CD4-positive, alpha-beta T cell treated with Interleukin-2 at 100 ng/mL for 4 hours (primary cell): ENCODE measurements around the gene USP38.
"Not testable (repeated sequence)": the region's sequence is repeated elsewhere in the genome, so short reads cannot be mapped to it uniquely, and the experiment has no call there.

Source experiments
- DNase-seq: peaks from one replicate; pipeline ENCODE4 v3.0.0-alpha.2; 2020; ENCODE audit warnings: low spot score

USP38 gene

DNA sequence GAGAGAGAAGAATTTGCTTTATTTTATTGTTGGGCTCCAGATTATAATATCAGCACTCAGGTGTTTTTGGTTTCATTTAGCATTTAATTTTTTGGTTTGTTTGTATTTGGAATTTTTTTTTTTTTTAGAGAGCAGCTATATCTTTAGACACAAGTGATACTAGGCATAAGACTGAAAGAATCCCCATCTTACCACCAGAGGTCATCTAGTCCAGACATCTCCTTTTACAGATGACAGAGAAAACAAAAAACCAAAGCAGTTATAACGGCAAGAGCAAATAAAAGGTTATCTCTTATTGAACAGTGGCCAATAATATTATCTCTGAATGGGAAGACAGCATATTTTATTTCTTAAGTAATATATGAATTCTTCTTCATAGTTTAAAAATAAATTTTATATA lies 22.8 kb downstream of the USP38 start:
- DNase-seq, result no peak

DNA sequence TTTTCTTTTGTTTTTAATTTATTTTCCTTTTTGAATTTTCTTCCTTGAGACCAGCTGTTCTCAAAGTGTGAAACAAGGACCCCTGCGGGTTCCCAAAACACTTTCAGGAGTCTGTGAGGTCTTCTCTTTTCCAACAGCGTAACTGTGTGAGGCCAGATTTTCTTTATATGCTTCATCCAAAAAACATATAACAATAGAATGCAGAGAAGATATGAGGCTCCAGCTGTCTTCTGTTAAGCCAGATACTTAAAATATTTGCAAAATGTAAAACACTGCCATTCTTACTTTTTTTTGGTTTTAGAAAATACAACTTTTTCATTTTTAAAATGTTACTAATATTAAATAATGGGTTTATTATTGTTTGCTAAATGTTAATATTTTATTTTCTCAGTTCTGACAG lies 27.8 kb downstream of the USP38 start:
- DNase-seq, result no peak

DNA sequence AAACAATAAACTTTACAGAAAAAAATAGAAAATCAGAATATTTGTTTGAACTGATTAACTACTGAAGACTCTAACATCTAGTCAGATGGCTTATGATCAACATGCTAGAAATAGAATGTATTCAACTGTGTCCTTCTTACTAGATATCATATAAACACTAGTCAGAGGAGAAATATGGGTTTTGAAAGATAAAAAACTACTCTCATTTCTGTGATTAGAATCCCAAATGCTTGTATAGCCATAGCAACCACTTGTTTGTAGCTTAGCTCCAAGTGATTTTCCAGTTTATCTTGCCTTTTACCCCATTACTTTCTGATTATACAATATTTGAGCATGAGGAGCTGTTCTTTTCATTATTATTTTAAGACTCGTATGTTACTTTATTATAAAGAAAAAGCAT lies 31.2 kb downstream of the USP38 start:
- DNase-seq, result no peak

DNA sequence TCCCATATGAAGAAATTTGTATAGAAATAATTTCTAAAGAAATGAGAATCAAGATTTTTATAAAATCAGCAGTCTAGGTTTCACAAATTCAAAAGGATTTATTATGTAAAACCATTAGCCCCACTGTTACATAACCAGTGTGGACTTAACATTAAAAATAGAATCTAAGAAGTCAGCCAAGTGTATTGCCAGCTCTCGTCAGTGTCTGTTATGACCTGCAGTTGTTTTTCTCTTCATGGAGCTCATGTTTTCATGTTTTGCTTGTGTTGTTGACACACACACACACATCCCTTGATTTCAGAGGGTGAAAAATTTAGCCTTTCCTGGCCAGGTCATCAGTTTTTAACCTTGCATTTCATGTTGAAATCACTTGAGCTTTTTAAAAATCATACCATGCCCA lies 39.5 kb downstream of the USP38 start:
- no peak for DNase-seq

GRCh38 chr4:143225167-143225566 lies 40.5 kb downstream of the USP38 start:
- no peak for DNase-seq

GRCh38 chr4:143230683-143231082 lies 46.0 kb downstream of the USP38 start:
- no peak for DNase-seq

DNA sequence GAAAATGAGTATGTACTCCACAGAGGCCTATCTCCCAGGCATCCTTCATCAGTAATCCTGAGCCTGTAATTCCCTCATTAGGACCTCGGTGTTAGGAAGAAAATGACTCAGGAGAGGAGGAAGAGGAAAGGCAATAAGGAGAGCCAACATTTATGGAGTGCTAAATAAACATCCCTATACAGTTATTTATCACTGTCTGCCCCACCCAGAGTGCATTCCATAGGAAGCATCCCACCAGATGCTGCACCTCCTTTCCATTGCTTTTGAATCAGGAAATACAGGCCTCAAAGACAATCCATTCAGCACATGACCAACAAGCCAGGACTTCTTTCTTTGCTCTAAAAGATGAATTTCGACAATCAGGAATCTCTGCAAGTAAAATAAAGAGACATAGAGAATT lies 47.6 kb downstream of the USP38 start:
- DNase-seq, result no peak

DNA sequence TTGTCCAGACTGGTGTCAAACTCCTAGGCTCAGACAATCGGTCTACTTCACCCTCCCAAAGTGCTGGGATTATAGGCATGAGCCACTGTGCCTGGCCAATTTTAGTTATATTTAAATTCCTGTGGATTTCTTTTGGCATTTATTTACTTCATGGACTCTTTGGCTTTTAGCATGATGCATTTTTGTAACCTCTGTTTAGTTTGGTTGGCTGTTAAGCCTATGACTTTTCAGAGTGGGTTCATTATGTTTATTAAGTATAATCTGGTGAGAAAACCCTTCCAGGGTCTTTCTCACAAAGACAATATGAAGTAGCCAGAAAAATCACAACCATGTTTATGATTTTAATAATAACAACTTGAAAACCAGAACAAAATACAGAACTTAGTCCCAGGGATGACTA lies 49.4 kb downstream of the USP38 start:
- DNase-seq, result no peak

DNA sequence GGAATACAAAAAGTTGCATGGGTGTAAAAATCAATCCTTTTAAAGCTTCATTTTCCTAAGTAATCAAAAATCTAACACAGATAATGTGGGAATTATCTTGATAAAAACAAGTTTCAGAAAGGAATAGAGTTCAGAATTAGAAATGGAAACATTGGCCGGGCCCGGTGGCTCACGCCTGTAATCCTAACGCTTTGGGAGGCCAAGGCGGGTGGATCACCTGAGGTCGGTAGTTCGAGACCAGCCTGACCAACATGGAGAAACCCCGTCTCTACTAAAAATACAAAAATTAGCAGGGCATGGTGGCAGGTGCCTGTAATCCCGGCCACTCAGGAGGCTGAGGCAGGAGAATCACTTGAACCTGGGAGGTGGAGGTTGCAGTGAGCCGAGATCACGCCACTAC lies 52.5 kb downstream of the USP38 start:
- DNase-seq, result not testable (repeated sequence)

- DNase-seq, result no peak
Measured at GRCh38 chr4:143240939-143241679, 56.4 kb downstream of the USP38 start.

- no peak for DNase-seq
Measured at GRCh38 chr4:143241892-143242291, 57.2 kb downstream of the USP38 start.

DNA sequence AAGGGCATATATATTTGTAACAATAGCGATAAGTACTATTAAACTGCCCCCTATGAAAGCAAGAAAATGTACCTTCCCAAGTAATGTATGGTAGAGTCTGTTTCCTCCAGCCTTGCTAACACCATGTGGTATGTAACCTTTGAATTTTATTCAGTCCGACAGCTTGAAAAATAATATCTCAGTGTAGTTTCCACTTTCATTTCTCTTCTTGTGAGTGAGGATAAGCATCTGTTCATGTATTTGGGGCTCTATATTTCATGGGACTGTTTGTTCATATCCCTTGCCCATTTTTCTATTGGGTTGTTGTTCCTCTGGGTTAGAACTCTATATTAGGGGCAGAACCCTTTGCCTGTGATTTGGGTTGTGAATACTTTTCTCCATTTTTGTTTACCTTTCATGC lies 58.3 kb downstream of the USP38 start:
- DNase-seq, result no peak

DNA sequence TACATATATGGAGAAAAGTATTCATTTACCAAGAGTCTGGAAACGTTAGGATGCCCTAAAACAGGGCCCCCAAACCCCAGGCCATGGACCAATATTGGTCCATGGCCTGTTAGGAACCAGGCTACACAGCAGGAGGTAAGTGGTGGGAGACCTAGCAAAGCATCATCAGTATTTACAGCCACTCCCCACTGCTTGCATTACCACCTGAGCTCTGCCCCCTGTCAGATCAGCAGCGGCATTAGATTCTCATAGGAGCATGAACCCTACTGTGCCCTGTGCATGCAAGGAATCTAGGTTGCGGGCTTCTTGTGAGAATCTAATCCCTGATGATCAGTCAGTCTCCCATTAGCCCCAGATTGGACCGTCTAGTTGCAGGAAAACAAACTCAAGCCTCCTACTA lies 62.3 kb downstream of the USP38 start:
- no peak for DNase-seq

DNA sequence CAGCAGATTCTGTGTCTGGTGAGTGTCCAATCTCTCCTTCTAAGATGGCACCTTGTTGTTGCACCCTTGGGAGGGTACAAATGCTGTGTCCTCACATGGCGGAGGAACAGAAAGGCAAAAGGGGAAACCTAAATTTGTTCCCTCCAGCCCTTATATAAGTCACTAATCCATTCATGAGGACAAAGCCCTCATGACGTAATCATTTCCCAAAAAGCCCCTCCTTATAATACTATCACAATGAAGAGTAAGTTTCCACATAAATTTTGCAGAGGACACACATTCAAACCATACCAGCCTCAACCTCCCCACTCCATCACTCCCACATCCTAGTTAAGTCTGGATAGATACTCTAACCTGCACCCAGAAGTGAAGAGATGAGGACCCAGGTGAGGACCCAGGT lies 63.1 kb downstream of the USP38 start:
- DNase-seq, result no peak

- no peak for DNase-seq
Measured at GRCh38 chr4:143248827-143249226, 64.1 kb downstream of the USP38 start.

DNA sequence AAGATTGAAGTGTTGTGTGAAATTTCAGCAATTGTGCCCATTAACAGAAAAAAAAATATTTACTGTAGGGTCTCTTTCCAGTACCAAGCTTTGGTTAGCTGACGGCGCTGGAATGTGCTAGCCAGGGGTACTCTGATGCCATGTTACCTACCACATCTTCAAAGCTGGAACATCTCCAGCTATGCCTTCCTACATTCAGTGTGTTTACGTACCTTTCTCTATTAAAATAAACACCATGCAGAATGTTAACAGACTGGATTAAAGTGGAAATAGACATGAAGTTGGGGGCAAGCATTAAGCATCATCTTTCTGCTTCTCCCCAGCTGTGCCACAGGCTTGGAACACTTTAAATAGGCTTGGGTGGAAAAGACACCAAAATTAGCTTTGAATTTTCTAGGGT lies 65.9 kb downstream of the USP38 start:
- no peak for DNase-seq

- DNase-seq, result no peak
Measured at GRCh38 chr4:143251348-143251747, 66.6 kb downstream of the USP38 start.

DNA sequence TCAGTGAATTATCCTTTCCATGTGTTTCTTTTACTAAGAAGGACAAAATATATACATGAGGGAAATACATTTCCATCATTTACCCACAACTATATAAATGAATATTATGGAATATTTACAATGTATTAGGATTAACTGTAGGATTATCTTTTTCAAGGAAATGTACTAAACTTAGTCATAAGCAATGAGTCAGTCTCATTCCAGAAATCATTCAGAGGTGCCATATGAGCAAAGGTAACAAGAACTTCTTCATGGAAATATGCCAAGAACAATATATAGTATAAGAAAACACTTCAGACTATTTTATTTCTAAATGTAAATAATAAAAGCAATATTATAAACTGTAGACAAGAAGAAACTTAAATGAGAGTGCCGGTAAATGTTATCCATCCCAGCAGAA lies 67.1 kb downstream of the USP38 start:
- DNase-seq, result no peak

- no peak for DNase-seq
Measured at GRCh38 chr4:143252478-143252877, 67.8 kb downstream of the USP38 start.

DNA sequence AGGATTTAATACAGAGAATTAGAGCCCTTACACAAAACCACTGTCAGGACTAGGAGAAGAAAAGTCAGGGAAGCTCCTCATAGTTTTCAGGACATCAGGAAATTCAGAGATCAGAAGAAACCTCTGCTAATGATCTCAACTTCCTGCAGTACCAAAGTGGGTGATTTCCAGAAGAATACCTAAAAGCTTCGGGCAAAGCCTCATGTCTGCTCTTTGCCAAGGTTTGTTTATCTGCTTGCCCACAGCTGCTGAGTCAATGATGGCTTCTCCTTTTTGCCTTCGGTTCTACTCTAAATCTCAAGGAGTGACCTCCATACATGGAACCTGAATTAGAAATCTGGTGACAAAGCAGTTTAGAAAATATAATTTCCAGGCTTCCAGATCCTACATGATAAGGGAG lies 68.4 kb downstream of the USP38 start:
- DNase-seq, result no peak

- no peak for DNase-seq
Measured at GRCh38 chr4:143254491-143255226, 69.9 kb downstream of the USP38 start.

DNA sequence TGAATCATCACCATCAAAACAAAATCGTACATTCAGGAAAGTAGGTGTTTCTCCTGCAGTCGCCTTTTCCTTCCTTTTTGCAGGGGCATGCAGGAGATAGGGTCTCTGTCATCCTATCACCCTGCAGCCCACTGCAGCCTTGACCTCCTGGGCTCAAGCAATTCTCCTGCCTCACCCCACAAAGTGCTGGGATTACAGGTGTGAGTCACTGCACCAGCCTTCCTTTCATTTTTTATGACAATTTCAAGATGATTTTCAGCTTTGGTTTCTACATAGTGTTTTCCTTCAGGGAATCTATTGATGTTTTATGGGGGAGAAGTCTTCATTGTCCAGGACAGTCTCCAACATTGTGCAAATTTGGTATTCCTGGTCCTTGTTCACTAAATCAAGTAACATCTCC lies 71.7 kb downstream of the USP38 start:
- DNase-seq, result no peak

DNA sequence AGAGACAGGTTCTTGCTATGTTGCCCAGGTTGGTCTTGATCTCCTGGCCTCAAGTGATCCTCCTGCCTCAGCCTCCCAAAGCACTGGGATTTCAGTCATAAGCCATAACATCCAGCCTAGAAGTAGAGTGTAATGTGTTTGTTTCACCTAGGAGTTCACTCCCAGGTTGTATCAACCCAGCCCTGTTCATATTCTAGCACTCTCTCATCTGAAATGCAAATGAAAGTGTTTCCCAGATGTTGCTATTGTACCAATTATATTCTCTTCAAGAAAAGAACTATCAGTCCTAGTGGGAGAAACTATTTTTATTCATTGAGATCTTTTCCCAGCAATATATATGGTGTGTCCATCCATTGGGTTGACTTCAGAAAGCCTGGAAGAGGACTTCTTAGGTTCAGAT lies 72.6 kb downstream of the USP38 start:
- no peak for DNase-seq

DNA sequence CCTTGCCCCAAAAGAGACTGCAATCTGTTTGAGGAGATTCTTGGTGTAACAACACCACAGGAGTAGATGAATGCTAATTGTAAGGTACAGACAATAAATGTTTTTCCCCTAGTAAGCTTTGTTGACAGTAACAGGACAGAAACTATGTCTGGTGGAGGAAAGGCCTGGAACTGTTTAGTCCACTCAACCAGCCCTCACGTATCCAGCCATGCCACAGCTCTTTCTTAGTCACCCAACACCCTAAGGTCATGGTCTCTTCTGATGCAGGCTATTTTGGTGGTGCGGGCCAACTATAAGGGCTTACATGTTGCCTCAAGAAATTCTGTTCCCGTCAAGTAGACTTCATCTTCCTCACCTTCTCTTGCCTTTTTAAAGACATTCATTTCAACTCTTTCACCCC lies 76.0 kb downstream of the USP38 start:
- no peak for DNase-seq
